ENCODE measurements around the gene SH2D3A. TPM values are rescaled to one million over a fixed set of nuclear protein-coding genes. Genes with fewer than 3 reads are reported as not detected.

The SH2D3A gene
- total and polyA plus RNA-seq, 2 donors (not counting 3 experiments of a cell fraction or from before 2014, with no cell fraction given): 0.04 to 0.53 TPM

DNA sequence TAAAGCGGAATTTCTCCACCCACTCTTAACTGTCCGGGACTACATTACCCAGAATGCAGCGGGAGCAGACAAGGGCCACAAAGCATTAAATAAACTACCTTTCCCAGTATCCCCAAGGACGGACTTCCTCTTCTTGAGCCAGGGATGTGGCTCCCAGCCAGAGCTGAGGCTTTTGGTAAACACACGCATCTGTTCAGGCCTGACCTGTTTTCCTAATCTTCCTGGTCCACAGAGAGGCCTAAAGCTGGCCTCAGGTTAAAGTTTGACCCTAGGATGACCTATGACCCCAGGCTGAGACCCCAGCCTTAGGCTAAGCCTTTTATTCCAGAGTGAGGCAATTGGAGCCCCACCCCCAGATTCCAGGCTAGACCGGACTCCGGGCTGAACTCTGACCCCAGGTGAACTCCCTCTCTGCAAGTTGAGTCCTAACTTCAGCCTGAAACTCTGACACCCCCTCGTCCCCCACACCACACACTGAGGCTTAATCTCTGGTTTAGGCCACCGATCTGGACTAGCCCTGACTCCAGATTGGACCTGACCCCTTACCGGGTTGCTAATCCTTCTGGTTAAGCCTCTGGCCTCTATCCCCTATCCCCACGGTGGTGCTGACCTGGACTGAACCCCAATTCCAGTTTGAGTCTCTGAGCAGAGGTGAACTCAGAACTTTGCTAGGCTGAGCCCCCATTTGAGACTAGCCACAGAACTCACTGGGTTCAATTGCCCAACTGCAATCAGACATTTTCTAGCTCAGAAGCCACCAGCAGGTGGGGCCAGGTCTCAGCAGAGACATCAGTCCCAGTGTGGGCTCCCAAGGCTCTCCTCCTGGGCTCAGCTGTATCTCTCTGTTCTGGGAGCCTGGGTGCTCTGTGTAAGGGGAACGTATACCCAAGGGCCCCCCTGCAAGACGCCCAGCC lies 29.1 kb downstream of the SH2D3A start:
- Histone ChIP-seq H4K20me1 (replicated peaks; ENCODE audit: control insufficient read depth, extremely low read depth, insufficient read depth, low read length) (no peaks in the 10 kb centered on the region), H2AFZ (ENCODE audit: low read depth, low read length) (peak overlapping the region; percentile 82), H3K4me1 (ENCODE audit: control insufficient read depth, extremely low read depth, insufficient read depth, low read length) (peaks cover 46% of the 10 kb centered on the region), H3K27me3 (ENCODE audit: control insufficient read depth in 2 of 2, insufficient read depth in 2 of 2, low read length in 2 of 2) (no peaks in the 10 kb centered on the region), H3K4me2 (ENCODE audit: insufficient read depth, low read length) (no peak overlapping the region), H3K36me3 (ENCODE audit: control insufficient read depth in 2 of 2, extremely low read depth in 1 of 2, insufficient read depth in 2 of 2, low read length in 2 of 2) (peaks cover 0 to 4% of the 10 kb centered on the region in 2 experiments), H3K4me3 (replicated peaks in 1 of 3; ENCODE audit: insufficient read depth in 1 of 3, low read depth in 1 of 3, low read length in 3 of 3) (no peak overlapping the region), H3K9ac (replicated peaks; ENCODE audit: extremely low read depth, insufficient read depth, low read length) (no peak overlapping the region), H3K27ac (ENCODE audit: insufficient read depth, low read depth, low read length) (peak overlapping the region; percentile 54), H3K9me1 (replicated peaks; ENCODE audit: control insufficient read depth, extremely low read depth, insufficient read depth, low read length) (no peaks in the 10 kb centered on the region), H3K79me2 (ENCODE audit: control insufficient read depth, insufficient read depth, low read length) (peaks cover 31% of the 10 kb centered on the region), H3K9me3 (replicated peaks; ENCODE audit: control insufficient read depth, insufficient read depth, low read length) (no peaks in the 10 kb centered on the region)
- intact Hi-C loops (cut with micrococcal nuclease): loop anchor here (1.0 to 10.0 kb wide), 9 partner anchors 15 to 366 kb away; partner anchors contain the start of genes ALKBH7, KHSRP, TNFSF14 and TNFSF9
- CTCF ChIA-PET: interaction anchor here (0.6 to 6.2 kb wide), 15 partner anchors 12 to 221 kb away, joined by 3 to 179 read pairs (median 4); partner anchors contain the start of gene VAV1
- TF ChIP-seq, protein P1, sequence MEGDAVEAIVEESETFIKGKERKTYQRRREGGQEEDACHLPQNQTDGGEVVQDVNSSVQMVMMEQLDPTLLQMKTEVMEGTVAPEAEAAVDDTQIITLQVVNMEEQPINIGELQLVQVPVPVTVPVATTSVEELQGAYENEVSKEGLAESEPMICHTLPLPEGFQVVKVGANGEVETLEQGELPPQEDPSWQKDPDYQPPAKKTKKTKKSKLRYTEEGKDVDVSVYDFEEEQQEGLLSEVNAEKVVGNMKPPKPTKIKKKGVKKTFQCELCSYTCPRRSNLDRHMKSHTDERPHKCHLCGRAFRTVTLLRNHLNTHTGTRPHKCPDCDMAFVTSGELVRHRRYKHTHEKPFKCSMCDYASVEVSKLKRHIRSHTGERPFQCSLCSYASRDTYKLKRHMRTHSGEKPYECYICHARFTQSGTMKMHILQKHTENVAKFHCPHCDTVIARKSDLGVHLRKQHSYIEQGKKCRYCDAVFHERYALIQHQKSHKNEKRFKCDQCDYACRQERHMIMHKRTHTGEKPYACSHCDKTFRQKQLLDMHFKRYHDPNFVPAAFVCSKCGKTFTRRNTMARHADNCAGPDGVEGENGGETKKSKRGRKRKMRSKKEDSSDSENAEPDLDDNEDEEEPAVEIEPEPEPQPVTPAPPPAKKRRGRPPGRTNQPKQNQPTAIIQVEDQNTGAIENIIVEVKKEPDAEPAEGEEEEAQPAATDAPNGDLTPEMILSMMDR (IDR thresholded peaks at IDR 0.05; ENCODE audit: extremely low read depth in 1 of 2, insufficient read depth in 1 of 2, low read depth in 1 of 2, low read length in 2 of 2): peak; percentile 61 to 71
- TF ChIP-seq JUN (IDR thresholded peaks at IDR 0.05; ENCODE audit: borderline replicate concordance, insufficient read depth, insufficient read length, low read depth) (no peak), POLR2AphosphoS5 (IDR thresholded peaks at IDR 0.05; ENCODE audit: insufficient read depth, low read depth, low read length) (no peak)
- DNase-seq (ENCODE audit: low read depth, low spot score) (peak; percentile 77), FAIRE-seq (no peak)
- dilution Hi-C loops (cut with MboI; ENCODE audit: extremely low pct_ligation_motif_present, low sequenced_read_pairs): no loop called here
- no TSS peak for BruUV-seq (replicated peaks)
- POLR2A ChIA-PET: interaction anchor here (1.1 kb wide), 1 partner anchor 125 kb away, joined by 3 read pairs; no protein-coding TSS in a partner anchor
